Stimulated activated CD8-positive, alpha-beta memory T cell treated with anti-CD3 and anti-CD28 coated beads, Interleukin-15, amount 100 ng/mL, for 24 hours (primary cell): ENCODE results near the gene POM121L2.
"Not testable (repeated sequence)": the region's sequence is repeated elsewhere in the genome, so short reads cannot be mapped to it uniquely, and the experiment has no call there.

ENCODE experiments used
- DNase-seq: peaks from one replicate; pipeline ENCODE4 v3.0.0-alpha.2; 2020; ENCODE audit warnings: low read depth

The POM121L2 gene

GRCh38 chr6:27293436-27294098 lies 18.5 kb downstream of the POM121L2 start:
- DNase-seq, result no peak

- DNase-seq, result no peak
Observed at GRCh38 chr6:27290850-27291208, 21.2 kb downstream of the POM121L2 start.

GRCh38 chr6:27290065-27290849 lies 21.8 kb downstream of the POM121L2 start:
- no peak for DNase-seq

GRCh38 chr6:27288136-27289044 lies 23.7 kb downstream of the POM121L2 start:
- DNase-seq, result no peak

GRCh38 chr6:27287751-27288135 lies 24.3 kb downstream of the POM121L2 start:
- no peak for DNase-seq

GRCh38 chr6:27286141-27286540 lies 25.9 kb downstream of the POM121L2 start:
- DNase-seq, result no peak

- no peak for DNase-seq
Observed at GRCh38 chr6:27283279-27283678, 28.8 kb downstream of the POM121L2 start.

- DNase-seq, result no peak
Observed at GRCh38 chr6:27281569-27281968, 30.5 kb downstream of the POM121L2 start.

GRCh38 chr6:27281105-27281539 lies 31.0 kb downstream of the POM121L2 start:
- DNase-seq, result no peak

- DNase-seq, result no peak
Observed at GRCh38 chr6:27280540-27281000, 31.5 kb downstream of the POM121L2 start.

- no peak for DNase-seq
Observed at GRCh38 chr6:27280064-27280539, 32.0 kb downstream of the POM121L2 start.

GRCh38 chr6:27279513-27280063 lies 32.5 kb downstream of the POM121L2 start:
- no peak for DNase-seq

- DNase-seq, result no peak
Observed at GRCh38 chr6:27275025-27275956, 36.8 kb downstream of the POM121L2 start.

GRCh38 chr6:27273783-27274182 lies 38.3 kb downstream of the POM121L2 start:
- DNase-seq, result no peak

GRCh38 chr6:27268803-27269202 lies 43.3 kb downstream of the POM121L2 start:
- DNase-seq, result no peak

GRCh38 chr6:27267857-27268434 lies 44.1 kb downstream of the POM121L2 start:
- no peak for DNase-seq

- not testable (repeated sequence) for DNase-seq
Observed at GRCh38 chr6:27267003-27267402, 45.1 kb downstream of the POM121L2 start.

- DNase-seq, result no peak
Observed at GRCh38 chr6:27263886-27264285, 48.2 kb downstream of the POM121L2 start.

- no peak for DNase-seq
Observed at GRCh38 chr6:27260836-27261375, 51.2 kb downstream of the POM121L2 start.

- no peak for DNase-seq
Observed at GRCh38 chr6:27260369-27260768, 51.7 kb downstream of the POM121L2 start.
